HCT116 (cell line): Measurements from ENCODE around the gene ARFGEF3.

Experiments used
- CEBPB ChIP-seq: IDR thresholded peaks from 2 replicates; pipeline ENCODE4 v1.6.1; 2012; ENCODE audit warnings: low read depth
- EZH2 ChIP-seq: fragments of 200-600 bp; sonication (generic); IDR thresholded peaks from 2 replicates; pipeline ENCODE4 v1.6.1; 2017; ENCODE audit warnings: antibody characterized with exemption, mixed run types
- EZH2phosphoT487 ChIP-seq: fragments of 200-600 bp; IDR thresholded peaks from 2 replicates; pipeline ENCODE4 v1.6.1; 2018; ENCODE audit warnings: antibody characterized with exemption, borderline replicate concordance
- JUND ChIP-seq: IDR thresholded peaks from 2 replicates; pipeline ENCODE4 v1.6.1; 2012
- POLR2A ChIP-seq: IDR thresholded peaks from 2 replicates; pipeline ENCODE4 v1.7.0; 2011; ENCODE audit warnings: borderline replicate concordance; ENCODE audit not compliant: insufficient read depth, insufficient read length; ENCODE audit errors: extremely low read depth
- POLR2AphosphoS5 ChIP-seq: IDR thresholded peaks from 2 replicates; pipeline ENCODE4 v1.6.1; 2011; ENCODE audit warnings: mild to moderate bottlenecking, low read depth, low read length, moderate library complexity
- RAD21 ChIP-seq: IDR thresholded peaks from 2 replicates; pipeline ENCODE4 v1.6.1; 2012; ENCODE audit warnings: low read depth, mild to moderate bottlenecking
- SP1 ChIP-seq: IDR thresholded peaks from 2 replicates; pipeline ENCODE4 v1.6.1; 2012; ENCODE audit warnings: low read depth
- SRF ChIP-seq: IDR thresholded peaks from 2 replicates; pipeline ENCODE4 v1.6.1; 2012; ENCODE audit warnings: low read depth
- TCF7L2 ChIP-seq: IDR thresholded peaks from 2 replicates; pipeline ENCODE4 v1.7.0; 2011; ENCODE audit warnings: borderline replicate concordance, inconsistent platforms; ENCODE audit not compliant: insufficient read depth, insufficient read length; ENCODE audit errors: extremely low read depth
- TF ChIP-seq, protein P1 (sequence below), 3 experiments: fragments of 200-600 bp in 1 of 3; sonication (generic) in 1 of 3; IDR thresholded peaks in 2 of 3; conservative IDR thresholded peaks in 1 of 3; 2 replicates each; pipeline ENCODE4 v1.5.1; 2012 to 2017; ENCODE audit warnings: low read depth in 2 of 3, low read length in 2 of 3, antibody characterized with exemption in 1 of 3, borderline replicate concordance in 1 of 3, control low read depth in 1 of 3, mild to moderate bottlenecking in 1 of 3, mixed read lengths in 1 of 3, mixed run types in 1 of 3, moderate library complexity in 1 of 3; ENCODE audit not compliant: insufficient read depth in 1 of 3
- TF ChIP-seq, protein P2 (sequence below): IDR thresholded peaks from 2 replicates; pipeline ENCODE4 v1.6.1; 2012; ENCODE audit warnings: low read depth
- TF ChIP-seq, protein P3 (sequence below): IDR thresholded peaks from 2 replicates; pipeline ENCODE4 v1.6.1; 2011; ENCODE audit warnings: mild to moderate bottlenecking, low read length, moderate library complexity; ENCODE audit not compliant: insufficient replicate concordance; ENCODE audit errors: extremely low read depth

DNA sequence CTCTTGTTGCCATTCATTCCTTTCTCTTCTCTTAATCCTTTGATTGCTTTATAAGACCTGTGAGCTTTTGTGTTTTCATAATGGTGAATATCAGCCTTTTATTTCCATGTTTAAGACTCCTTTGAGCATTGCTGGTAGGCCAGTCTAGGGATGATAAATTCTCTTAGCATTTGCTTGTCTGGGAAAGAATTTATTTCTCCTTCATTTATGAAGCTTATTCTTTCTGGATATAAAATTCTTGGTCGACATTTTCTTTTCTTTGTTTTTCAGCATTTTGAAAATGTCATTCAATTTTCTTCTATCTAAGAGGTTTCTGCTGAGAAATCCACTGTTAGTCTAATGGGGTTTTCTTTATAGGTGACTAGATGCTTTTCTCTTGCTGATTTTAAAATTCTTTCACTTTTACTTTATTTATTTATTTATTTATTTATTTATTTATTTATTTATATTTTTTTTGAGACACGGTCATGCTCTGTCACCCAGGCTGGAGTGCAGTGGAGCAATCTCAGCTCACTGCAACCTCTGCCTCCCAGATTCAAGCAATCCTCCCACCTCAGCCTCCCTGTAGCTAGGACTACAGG is 15.0 kb downstream of the ARFGEF3 start:
- TF ChIP-seq, protein P1, sequence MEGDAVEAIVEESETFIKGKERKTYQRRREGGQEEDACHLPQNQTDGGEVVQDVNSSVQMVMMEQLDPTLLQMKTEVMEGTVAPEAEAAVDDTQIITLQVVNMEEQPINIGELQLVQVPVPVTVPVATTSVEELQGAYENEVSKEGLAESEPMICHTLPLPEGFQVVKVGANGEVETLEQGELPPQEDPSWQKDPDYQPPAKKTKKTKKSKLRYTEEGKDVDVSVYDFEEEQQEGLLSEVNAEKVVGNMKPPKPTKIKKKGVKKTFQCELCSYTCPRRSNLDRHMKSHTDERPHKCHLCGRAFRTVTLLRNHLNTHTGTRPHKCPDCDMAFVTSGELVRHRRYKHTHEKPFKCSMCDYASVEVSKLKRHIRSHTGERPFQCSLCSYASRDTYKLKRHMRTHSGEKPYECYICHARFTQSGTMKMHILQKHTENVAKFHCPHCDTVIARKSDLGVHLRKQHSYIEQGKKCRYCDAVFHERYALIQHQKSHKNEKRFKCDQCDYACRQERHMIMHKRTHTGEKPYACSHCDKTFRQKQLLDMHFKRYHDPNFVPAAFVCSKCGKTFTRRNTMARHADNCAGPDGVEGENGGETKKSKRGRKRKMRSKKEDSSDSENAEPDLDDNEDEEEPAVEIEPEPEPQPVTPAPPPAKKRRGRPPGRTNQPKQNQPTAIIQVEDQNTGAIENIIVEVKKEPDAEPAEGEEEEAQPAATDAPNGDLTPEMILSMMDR (IDR thresholded peaks at IDR 0.05 in 2 of 3, conservative IDR thresholded peaks at IDR 0.05 in 1 of 3; ENCODE audit: borderline replicate concordance in 1 of 3, insufficient read depth in 1 of 3, low read depth in 2 of 3, low read length in 2 of 3) = no peak
- no peak for TF ChIP-seq RAD21
- no peak for TF ChIP-seq POLR2A
- TF ChIP-seq TCF7L2 = no peak
- TF ChIP-seq POLR2AphosphoS5 = no peak
- TF ChIP-seq, protein P2, sequence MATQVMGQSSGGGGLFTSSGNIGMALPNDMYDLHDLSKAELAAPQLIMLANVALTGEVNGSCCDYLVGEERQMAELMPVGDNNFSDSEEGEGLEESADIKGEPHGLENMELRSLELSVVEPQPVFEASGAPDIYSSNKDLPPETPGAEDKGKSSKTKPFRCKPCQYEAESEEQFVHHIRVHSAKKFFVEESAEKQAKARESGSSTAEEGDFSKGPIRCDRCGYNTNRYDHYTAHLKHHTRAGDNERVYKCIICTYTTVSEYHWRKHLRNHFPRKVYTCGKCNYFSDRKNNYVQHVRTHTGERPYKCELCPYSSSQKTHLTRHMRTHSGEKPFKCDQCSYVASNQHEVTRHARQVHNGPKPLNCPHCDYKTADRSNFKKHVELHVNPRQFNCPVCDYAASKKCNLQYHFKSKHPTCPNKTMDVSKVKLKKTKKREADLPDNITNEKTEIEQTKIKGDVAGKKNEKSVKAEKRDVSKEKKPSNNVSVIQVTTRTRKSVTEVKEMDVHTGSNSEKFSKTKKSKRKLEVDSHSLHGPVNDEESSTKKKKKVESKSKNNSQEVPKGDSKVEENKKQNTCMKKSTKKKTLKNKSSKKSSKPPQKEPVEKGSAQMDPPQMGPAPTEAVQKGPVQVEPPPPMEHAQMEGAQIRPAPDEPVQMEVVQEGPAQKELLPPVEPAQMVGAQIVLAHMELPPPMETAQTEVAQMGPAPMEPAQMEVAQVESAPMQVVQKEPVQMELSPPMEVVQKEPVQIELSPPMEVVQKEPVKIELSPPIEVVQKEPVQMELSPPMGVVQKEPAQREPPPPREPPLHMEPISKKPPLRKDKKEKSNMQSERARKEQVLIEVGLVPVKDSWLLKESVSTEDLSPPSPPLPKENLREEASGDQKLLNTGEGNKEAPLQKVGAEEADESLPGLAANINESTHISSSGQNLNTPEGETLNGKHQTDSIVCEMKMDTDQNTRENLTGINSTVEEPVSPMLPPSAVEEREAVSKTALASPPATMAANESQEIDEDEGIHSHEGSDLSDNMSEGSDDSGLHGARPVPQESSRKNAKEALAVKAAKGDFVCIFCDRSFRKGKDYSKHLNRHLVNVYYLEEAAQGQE = no peak
- TF ChIP-seq SP1 = no peak
- no peak for TF ChIP-seq EZH2
- no peak for TF ChIP-seq CEBPB
- TF ChIP-seq, protein P3, sequence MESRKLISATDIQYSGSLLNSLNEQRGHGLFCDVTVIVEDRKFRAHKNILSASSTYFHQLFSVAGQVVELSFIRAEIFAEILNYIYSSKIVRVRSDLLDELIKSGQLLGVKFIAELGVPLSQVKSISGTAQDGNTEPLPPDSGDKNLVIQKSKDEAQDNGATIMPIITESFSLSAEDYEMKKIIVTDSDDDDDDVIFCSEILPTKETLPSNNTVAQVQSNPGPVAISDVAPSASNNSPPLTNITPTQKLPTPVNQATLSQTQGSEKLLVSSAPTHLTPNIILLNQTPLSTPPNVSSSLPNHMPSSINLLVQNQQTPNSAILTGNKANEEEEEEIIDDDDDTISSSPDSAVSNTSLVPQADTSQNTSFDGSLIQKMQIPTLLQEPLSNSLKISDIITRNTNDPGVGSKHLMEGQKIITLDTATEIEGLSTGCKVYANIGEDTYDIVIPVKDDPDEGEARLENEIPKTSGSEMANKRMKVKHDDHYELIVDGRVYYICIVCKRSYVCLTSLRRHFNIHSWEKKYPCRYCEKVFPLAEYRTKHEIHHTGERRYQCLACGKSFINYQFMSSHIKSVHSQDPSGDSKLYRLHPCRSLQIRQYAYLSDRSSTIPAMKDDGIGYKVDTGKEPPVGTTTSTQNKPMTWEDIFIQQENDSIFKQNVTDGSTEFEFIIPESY = no peak
- no peak for TF ChIP-seq EZH2phosphoT487
- no peak for TF ChIP-seq SRF
- TF ChIP-seq JUND = no peak
